GM03348 (cell line): Measurements from ENCODE around the gene CEL.
"Not testable (repeated sequence)": the region's sequence is repeated elsewhere in the genome, so short reads cannot be mapped to it uniquely, and the experiment has no call there.

Source experiments
- DNase-seq: peaks from one replicate; pipeline ENCODE4 v3.0.0; 2012; ENCODE audit warnings: low spot score

Gene CEL

GRCh38 chr9:133086212-133086860, 24.6 kb downstream of the CEL start:
- not testable (repeated sequence) for DNase-seq

GRCh38 chr9:133086894-133087293, 25.1 kb downstream of the CEL start:
- DNase-seq, result no peak

GRCh38 chr9:133087429-133088145, 25.8 kb downstream of the CEL start:
- no peak for DNase-seq

GRCh38 chr9:133088146-133088750, 26.5 kb downstream of the CEL start:
- no peak for DNase-seq

- no peak for DNase-seq
Measured at GRCh38 chr9:133088756-133089155, 27.0 kb downstream of the CEL start.

GRCh38 chr9:133089271-133089671, 27.5 kb downstream of the CEL start:
- DNase-seq, result no peak

GRCh38 chr9:133090187-133090586, 28.4 kb downstream of the CEL start:
- DNase-seq, result no peak

- DNase-seq, result no peak
Measured at GRCh38 chr9:133090752-133091385, 29.1 kb downstream of the CEL start.

GRCh38 chr9:133094351-133094750, 32.6 kb downstream of the CEL start:
- not testable (repeated sequence) for DNase-seq

- DNase-seq, result no peak
Measured at GRCh38 chr9:133094842-133095393, 33.1 kb downstream of the CEL start.

- DNase-seq, result no peak
Measured at GRCh38 chr9:133098104-133098754, 36.4 kb downstream of the CEL start.

- DNase-seq, result no peak
Measured at GRCh38 chr9:133098871-133099270, 37.1 kb downstream of the CEL start.

- DNase-seq, result no peak
Measured at GRCh38 chr9:133099726-133100505, 38.1 kb downstream of the CEL start.

- DNase-seq, result no peak
Measured at GRCh38 chr9:133100506-133101355, 39.0 kb downstream of the CEL start.

- DNase-seq, result no peak
Measured at GRCh38 chr9:133101356-133102189, 39.8 kb downstream of the CEL start.

- no peak for DNase-seq
Measured at GRCh38 chr9:133102190-133103021, 40.6 kb downstream of the CEL start.

GRCh38 chr9:133103183-133103986, 41.6 kb downstream of the CEL start:
- peak; percentile 87 for DNase-seq
